ENCODE data around the gene C12orf57.

GRCh38 chr12:6905414-6906040 lies 38.3 kb upstream of the C12orf57 start:
- no peak for TF ChIP-seq CTCF (IDR thresholded peaks at IDR 0.05 in 2 of 3, conservative IDR thresholded peaks at IDR 0.05 in 1 of 3; ENCODE audit: control insufficient read depth in 2 of 3, extremely low read depth in 1 of 3, insufficient read depth in 1 of 3, low read depth in 3 of 3, low read length in 3 of 3)
- no peak for TF ChIP-seq ZNF217 (IDR thresholded peaks at IDR 0.05)
- TF ChIP-seq MAX (IDR thresholded peaks at IDR 0.05; ENCODE audit: low read depth, low read length), result no peak
- TF ChIP-seq TCF12 (IDR thresholded peaks at IDR 0.05; ENCODE audit: low read depth, low read length), result no peak
- TF ChIP-seq YY1 (IDR thresholded peaks at IDR 0.05; ENCODE audit: low read depth, low read length), result no peak
- TF ChIP-seq EGR1 (IDR thresholded peaks at IDR 0.05; ENCODE audit: borderline replicate concordance in 1 of 2, low read depth in 2 of 2, low read length in 2 of 2), result no peak
- TF ChIP-seq POLR2AphosphoS5 (IDR thresholded peaks at IDR 0.05; ENCODE audit: low read length), result no peak
- TF ChIP-seq MXI1 (IDR thresholded peaks at IDR 0.05; ENCODE audit: low read depth, low read length), result no peak
- no peak for TF ChIP-seq ATF3 (IDR thresholded peaks at IDR 0.05; ENCODE audit: borderline replicate concordance, extremely low read depth, low read depth, low read length)
- TF ChIP-seq ZBTB33 (IDR thresholded peaks at IDR 0.05), result no peak
- no peak for TF ChIP-seq POLR2A (IDR thresholded peaks at IDR 0.05; ENCODE audit: low read depth, low read length)

All from GM12878 (cell line).